HG03457 (cell line): Measurements from ENCODE around the gene SPATA21.

ENCODE experiments used
- ATAC-seq: cut with Tn5 transposase; IDR thresholded peaks from one replicate; pipeline ENCODE4 v1.9.1; 2021; ENCODE audit warnings: moderate number of reproducible peaks; ENCODE audit not compliant: unreplicated experiment

Gene SPATA21

DNA sequence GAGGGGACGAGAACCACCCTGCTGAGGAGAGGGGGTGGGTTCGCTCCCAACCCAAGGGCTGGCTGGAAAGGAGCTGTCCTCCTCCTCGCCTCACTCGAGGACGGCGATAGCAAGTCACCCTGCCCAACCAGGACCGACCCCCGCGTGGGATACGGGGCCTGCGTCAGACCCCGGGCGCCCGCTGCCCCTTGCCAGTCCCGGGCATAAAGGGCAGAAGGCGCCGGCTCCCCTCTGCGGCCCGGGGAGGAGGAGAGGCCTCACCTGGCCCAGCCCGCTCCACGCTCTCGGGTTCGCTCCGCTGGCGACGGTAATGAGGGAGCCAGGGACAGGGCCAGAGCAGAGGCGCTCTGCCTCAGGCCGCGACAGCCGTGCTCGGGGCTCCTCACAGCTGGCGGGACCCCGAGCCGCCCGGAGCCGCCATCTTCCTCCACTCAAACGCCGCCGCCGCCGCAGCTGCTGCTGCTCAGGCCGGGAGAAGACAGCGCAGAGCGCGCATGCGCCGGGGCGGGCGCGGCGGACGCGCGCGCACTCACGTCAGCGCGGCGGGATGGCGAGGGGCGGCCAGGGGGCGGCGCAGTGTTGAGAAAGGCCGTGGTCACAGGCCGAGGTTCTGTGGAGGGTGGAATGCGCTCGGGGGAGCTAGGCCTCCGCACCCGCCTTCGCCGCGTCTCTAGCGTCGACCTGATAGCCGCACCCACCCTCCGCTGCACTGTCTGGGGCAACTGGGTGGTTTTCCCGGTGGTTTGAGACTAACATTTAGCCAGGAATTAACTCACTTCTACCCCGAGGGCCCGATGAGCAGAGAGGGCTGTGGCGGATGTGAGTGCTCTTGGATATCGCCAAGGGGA, 85.0 kb downstream of the SPATA21 start, which contains the start of gene FBXO42:
Gene FBXO42 (minus strand): TSS at position 487 of the 848 bp plus-strand sequence. CDS start 37,062 bp downstream, outside the sequence.
- ATAC-seq, result peak; percentile 89

DNA sequence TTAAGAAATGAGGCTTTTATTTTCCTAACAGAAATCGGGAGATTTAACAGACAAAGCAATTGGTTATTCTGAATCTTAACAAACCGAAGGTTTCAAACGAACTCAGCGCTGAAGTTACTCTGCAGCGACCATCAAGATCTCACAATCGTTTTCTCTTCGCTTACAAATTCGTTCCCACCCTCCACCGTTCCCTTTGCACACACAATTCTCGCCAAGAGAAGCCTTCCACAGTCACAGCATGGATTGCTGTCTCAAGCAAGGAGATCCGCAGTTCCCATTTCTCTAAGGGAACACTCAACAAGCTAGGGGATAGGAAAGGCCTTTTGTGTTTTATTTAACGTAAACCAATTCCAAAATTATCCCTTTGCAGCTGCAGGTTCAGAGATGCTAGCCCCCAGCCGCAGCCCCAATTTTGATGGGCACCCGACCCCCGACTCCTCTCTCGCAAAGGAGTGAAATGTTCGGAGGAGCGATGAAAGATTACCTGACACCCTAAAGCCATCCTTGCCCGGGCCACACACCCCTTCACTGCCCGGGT, 85.7 kb downstream of the SPATA21 start:
- no peak for ATAC-seq

DNA sequence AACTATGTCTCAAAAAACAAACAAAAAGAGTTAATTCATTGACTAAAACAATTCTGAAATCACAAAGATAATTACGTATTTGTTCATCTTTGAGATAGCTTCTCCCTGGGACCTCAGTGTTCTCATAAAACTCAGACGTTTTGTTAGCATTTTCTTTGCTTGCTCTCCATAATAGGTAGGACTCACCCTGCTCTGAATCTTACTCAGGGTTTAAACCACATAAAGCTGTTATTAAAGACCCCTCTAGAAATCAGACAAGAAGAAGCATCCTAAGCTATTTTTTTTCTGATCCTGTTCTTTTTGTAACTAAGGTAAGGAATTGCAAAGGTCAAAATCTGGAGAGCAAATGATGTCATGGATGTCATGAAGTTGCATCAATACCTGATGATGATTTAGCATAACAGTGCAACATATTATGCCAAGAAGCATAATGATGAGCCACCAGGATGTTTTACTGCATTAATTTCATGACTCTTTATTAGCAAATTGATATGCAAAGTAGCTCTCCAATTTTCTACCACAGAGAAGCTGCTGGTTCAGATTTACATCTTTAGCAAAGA, 87.3 kb downstream of the SPATA21 start:
- ATAC-seq, result no peak
